ENCODE measurements around the gene SLC22A14. TPM values are rescaled to one million over a fixed set of nuclear protein-coding genes. Genes with fewer than 3 reads are reported as not detected.
"Not testable (repeated sequence)": the region's sequence is repeated elsewhere in the genome, so short reads cannot be mapped to it uniquely, and the experiment has no call there.

The SLC22A14 gene
- total RNA-seq, 1 donor from 2014 or later: 0.46 TPM

- no peak for DNase-seq (ENCODE audit: low spot score)
Observed at GRCh38 chr3:38271553-38271952, 10.5 kb upstream of the SLC22A14 start.

- no peak for DNase-seq (ENCODE audit: low spot score)
Observed at GRCh38 chr3:38274864-38275649, 7.0 kb upstream of the SLC22A14 start.

GRCh38 chr3:38275658-38276057, 6.4 kb upstream of the SLC22A14 start:
- no peak for DNase-seq (ENCODE audit: low spot score)

- DNase-seq (ENCODE audit: low spot score): no peak
Observed at GRCh38 chr3:38276081-38276916, 5.8 kb upstream of the SLC22A14 start.

GRCh38 chr3:38276917-38277630, 5.0 kb upstream of the SLC22A14 start:
- DNase-seq (ENCODE audit: low spot score): no peak

- no peak for DNase-seq (ENCODE audit: low spot score)
Observed at GRCh38 chr3:38278841-38279240, 3.3 kb upstream of the SLC22A14 start.

- no peak for DNase-seq (ENCODE audit: low spot score)
Observed at GRCh38 chr3:38283810-38284755, 2.0 kb downstream of the SLC22A14 start.

- no peak for DNase-seq (ENCODE audit: low spot score)
Observed at GRCh38 chr3:38284756-38285150, 2.7 kb downstream of the SLC22A14 start.

- not testable (repeated sequence) for DNase-seq (ENCODE audit: low spot score)
Observed at GRCh38 chr3:38289286-38290217, 7.5 kb downstream of the SLC22A14 start.

GRCh38 chr3:38297053-38297452, 15.0 kb downstream of the SLC22A14 start:
- DNase-seq (ENCODE audit: low spot score): not testable (repeated sequence)

- DNase-seq (ENCODE audit: low spot score): no peak
Observed at GRCh38 chr3:38297537-38297936, 15.4 kb downstream of the SLC22A14 start.

GRCh38 chr3:38297947-38298711, 16.0 kb downstream of the SLC22A14 start:
- no peak for DNase-seq (ENCODE audit: low spot score)

GRCh38 chr3:38306941-38307340, 24.8 kb downstream of the SLC22A14 start:
- no peak for DNase-seq (ENCODE audit: low spot score)

GRCh38 chr3:38307599-38307998, 25.5 kb downstream of the SLC22A14 start:
- DNase-seq (ENCODE audit: low spot score): no peak

GRCh38 chr3:38308456-38308855, 26.4 kb downstream of the SLC22A14 start:
- DNase-seq (ENCODE audit: low spot score): no peak

GRCh38 chr3:38311476-38311875, 29.4 kb downstream of the SLC22A14 start:
- no peak for DNase-seq (ENCODE audit: low spot score)

GRCh38 chr3:38311941-38312340, 29.8 kb downstream of the SLC22A14 start:
- no peak for DNase-seq (ENCODE audit: low spot score)

- no peak for DNase-seq (ENCODE audit: low spot score)
Observed at GRCh38 chr3:38312356-38312755, 30.3 kb downstream of the SLC22A14 start.

GRCh38 chr3:38313263-38313662, 31.2 kb downstream of the SLC22A14 start:
- no peak for DNase-seq (ENCODE audit: low spot score)
